ENCODE data around the gene SYNE1.
"Not testable (repeated sequence)": the region's sequence is repeated elsewhere in the genome, so short reads cannot be mapped to it uniquely, and the experiment has no call there.

SYNE1 gene

DNA sequence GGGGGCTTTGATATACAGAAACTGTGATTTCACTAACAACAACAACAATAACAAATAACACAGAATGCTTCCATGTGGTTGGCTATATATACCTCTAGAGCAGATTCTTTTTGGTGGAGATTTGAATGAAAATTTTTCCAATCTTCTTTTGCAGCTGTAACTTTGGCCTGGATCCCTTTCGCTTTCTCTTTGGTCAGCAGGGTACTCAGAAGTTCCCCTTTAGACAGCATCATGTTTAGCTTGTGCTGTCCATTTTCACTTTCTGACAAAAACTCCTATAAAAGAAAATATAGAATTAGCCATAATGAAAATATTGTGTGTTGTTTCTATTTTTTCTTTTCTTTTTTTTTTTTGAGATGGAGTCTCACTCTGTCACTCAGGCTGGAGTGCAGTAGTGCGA is 264.2 kb downstream of the SYNE1 start:
- no peak for DNase-seq (ENCODE audit: low read depth)

DNA sequence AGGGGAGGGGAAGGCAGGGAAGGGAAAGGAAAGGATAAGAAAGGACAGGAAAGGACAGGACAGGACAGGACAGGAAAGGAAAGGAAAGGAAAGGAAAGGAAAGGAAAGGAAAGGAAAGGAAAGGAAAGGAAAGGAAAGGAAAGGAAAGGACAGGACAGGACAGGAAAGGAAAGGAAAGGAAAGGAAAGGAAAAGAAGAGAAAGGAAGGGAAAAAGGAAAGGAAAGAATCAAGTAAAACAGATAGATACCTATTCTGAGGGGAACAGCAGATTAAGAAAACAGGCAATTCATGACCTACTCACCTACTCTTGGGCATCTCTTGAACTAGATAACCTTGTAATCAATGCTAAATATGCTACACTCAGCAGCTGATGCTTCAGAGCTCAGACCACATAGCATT is 265.4 kb downstream of the SYNE1 start:
- no peak for DNase-seq (ENCODE audit: low read depth)

DNA sequence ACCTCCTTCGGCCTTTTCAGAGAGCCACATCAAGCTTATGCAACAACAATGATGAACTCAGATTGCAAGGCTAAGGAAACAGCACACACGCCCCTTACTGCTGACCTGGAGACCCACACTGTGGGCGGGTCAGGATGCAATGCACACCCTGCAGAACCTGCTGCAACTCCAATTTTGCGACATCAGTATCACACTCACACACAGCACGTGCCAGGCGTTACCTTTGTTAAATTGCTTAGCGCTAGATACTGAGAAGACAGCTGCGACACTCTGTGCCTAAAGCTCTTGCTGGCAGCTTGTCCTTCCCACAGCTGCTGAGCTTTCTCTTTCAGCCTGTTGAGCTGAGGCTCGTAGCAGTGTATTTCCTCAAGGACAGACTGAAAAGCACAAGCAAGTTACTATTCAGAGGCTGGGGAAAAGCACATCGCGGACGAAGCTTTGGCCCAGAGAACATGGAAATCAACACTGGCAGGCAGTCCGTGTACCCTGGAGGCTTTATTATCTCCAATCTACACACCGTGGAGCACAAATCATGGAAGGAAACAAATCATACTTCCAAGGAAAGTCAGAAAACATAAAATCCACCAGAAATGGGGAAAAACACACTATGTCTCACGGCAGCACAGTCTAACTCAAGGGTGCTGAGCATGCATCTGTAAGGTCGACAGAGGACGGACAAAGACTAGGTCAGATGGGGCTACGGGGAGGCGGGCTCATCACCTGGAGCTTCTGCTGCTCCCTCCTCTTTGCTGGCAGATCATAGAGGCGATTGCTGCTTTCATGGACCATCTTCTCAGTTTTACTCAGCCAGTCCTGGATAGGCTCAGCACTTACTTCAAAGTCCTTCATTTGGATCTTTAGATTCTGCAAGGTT is 268.2 kb downstream of the SYNE1 start:
- DNase-seq (ENCODE audit: low read depth) = peak; percentile 68

DNA sequence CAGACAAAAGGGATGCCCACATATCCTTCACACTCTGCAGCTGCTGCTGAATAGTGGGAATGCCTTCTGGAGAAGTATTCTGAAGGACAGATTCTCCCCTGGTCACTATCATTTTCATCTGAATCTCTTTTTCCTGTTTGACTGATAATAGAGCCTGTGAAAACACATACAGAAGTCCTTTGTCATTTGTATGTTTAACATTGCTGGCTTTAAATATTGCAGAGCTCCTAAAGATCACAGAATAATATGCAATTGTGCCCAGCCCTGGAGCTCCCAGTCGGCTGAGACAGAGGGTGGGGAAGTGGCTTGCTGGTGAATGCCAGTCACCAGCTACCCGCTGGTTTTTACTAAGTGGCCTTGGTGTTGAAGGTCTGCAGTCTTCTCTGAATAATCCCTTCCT is 272.3 kb downstream of the SYNE1 start:
- DNase-seq (ENCODE audit: low read depth) = no peak

DNA sequence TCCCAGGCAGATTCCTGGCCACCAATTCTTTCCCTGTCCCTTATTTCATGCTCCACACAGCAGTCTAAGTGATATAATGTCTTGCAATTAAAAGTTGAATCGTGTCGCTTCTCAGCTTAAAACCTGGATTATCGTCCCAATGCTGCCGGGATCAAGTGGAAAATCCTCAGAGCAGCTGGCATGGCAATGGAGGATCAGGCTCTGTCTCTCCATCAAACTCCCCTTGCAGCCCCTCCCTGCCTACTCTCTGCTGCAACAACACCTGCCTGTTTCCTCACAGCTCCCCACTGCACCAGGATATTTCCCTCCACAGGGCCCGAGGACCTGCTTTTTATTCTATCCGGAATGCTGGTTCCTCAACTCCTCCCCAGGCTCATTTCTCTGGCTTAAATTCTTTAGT is 277.1 kb downstream of the SYNE1 start:
- DNase-seq (ENCODE audit: low read depth) = no peak

DNA sequence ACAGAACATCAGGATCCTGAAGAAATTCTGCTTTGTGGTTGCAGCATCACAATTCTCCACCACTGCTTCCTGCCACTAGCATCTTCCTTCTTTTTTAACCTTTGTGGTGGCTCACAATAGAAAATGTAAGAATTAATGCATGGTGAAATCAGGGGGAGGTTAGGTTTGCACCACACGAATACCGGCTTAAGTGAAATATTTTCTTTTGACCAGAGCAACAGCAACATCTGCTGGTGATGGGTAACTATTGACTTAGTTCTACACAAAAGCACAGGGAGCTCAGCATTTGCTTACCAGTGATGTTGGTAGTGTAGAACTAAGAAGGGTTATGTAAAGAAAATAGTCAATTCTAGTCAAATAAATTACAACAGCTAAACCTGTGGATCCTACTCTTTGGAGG is 280.5 kb downstream of the SYNE1 start:
- DNase-seq (ENCODE audit: low read depth) = peak; percentile 78

DNA sequence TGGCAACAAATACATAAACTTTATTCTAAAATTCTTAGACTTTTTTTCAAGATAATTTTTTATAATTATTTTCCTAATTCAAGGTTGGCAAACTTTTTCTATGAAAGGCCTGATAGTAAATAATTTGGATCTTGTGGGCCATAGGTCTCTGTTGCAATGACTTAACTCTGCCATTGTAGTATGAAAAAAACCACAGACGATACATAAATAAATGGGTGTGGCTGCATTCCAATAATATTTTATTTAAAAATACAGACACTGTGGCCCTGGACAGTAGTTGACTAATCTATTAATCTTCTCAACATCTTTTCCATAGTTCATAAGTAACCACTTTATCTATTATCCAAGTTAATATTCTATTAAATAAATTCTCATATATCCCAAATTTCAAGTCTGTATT is 281.1 kb downstream of the SYNE1 start:
- peak; percentile 41 for DNase-seq (ENCODE audit: low read depth)

DNA sequence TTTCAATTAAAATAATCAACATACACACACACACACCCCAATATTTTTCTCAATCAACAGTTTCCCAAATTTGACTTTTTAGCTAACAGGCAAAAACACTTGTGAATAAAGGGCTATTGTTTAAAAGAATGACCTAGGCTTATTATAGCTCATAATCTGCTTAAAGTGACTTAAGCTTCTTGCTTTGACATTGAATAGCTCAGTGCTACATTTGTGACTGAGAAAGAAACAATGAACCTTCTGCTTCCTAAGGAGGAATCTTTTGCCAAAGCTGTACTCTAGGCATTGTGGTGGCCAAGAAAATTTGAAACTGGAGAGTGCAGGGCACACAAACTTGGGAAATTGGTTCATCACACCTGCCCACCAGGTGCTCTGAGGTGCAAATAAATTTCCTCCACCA is 282.0 kb downstream of the SYNE1 start:
- DNase-seq (ENCODE audit: low read depth) = no peak

DNA sequence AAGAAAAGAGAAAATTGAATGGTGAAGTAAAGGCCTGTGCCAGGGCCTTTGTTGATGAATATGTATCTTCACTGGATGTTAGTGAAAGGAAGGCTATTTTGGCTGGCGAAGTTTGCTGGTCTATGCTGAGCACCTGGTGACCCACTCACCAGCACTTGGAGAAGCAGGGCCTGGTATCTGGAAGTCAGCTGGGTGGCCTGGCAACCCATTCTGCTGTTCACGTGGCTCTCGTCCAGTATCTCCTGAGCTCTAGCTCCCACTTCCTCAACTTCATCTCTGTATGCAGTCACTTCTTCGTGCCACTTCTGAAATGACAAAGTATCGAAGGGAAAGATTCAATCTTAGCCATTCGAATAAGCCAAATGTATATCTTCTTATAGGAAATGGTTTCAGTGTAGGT is 283.7 kb downstream of the SYNE1 start:
- no peak for DNase-seq (ENCODE audit: low read depth)

DNA sequence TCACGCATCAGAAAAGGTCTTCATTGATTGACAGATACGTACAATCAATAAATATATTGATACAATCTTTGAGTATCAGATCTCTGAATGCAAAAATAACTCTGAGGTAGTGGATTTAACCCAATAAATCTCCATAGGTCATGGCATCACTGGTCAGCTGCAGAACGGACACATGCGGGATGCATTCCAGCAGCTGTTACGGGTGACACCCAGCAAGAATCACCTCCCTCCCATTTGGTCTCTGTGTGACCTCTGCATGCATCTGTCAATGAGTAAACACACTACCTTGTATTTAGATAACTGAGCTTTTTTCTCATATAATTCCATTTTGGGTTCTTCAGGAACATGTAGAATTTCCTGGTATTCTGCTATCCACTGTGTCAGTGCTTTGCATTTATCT is 285.4 kb downstream of the SYNE1 start:
- no peak for DNase-seq (ENCODE audit: low read depth)

DNA sequence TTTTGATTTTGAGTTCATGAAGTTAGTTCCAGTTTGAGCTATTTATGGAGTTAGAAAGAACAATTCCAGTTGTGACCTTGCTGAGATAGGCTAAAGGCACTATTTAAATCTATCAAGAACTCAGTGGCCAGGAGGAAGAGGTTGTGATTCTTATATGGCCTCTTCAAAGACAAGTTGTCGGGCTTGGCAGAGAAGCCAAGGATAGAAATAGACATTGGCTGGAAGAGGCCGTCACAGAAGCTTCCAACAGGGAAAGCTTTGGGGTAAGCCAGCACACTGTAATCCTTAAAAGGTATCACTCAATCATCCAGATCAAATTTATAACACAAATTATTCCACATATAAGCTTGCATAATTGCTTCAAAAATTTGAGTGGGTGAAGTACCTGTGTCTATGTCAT is 286.1 kb downstream of the SYNE1 start:
- no peak for DNase-seq (ENCODE audit: low read depth)

DNA sequence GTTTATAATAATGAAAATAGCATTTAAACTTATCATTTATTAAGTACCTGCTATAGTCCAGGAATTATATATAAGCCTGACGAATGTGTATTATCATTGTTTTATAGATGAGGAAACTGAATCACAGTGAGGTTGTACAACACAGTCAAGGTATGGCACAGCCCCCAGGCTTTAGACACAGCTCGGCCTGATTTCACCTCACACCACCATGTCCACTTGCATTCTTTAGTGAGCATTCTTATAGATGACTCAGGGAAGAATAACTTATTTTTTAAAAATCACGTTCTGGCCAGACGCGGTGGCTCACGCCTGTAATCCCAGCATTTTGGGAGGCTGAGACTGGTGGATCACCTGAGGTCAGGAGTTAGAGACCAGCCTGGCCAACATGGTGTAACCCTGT is 289.0 kb downstream of the SYNE1 start:
- DNase-seq (ENCODE audit: low read depth) = peak; percentile 88

DNA sequence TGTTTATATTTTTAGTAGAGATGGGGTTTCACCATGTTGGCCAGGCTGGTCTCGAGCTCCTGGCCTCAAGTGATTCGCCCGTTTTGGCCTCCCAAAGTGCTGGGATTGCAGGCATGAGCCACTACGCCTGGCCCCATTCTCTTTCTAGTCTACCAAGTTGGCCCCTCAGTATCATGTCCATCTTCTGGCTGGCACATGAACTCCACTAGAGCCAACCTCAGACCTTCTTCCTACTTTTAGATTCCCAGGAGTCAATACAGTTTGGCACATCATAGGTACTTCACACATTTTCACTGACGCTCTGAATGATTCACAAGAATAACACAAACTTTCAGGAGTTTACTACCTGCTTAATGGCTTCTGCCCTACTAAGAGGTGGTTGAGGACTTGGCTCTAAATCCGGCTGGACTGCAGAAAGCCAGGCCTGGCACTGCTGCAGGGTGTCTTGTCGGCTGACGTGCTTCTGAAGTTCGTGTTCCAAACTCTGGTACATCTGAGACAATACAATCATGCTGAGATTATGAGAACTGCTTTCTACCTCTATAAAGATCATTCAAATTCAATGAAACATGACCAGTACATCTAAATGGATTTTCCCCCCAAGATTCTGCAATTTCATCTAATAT is 293.3 kb downstream of the SYNE1 start:
- no peak for DNase-seq (ENCODE audit: low read depth)

DNA sequence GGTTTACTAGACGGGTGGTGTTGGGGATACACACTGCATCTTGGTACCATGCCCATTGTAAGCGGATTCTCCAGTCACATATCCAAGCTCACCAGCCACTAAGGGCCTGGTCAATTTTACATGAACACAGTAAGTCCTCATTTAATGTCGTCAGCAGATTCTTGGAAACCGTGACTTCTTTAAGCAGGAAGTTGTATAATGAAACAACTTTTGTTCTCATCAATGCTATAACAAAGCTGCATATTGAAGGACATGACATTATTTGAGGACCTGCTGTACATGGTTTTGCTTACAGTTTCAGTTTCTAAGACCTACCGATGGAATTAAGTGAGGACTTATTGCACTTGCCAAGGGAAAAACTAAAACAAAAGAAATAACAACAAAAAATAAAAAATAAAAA is 295.6 kb downstream of the SYNE1 start:
- DNase-seq (ENCODE audit: low read depth) = no peak

DNA sequence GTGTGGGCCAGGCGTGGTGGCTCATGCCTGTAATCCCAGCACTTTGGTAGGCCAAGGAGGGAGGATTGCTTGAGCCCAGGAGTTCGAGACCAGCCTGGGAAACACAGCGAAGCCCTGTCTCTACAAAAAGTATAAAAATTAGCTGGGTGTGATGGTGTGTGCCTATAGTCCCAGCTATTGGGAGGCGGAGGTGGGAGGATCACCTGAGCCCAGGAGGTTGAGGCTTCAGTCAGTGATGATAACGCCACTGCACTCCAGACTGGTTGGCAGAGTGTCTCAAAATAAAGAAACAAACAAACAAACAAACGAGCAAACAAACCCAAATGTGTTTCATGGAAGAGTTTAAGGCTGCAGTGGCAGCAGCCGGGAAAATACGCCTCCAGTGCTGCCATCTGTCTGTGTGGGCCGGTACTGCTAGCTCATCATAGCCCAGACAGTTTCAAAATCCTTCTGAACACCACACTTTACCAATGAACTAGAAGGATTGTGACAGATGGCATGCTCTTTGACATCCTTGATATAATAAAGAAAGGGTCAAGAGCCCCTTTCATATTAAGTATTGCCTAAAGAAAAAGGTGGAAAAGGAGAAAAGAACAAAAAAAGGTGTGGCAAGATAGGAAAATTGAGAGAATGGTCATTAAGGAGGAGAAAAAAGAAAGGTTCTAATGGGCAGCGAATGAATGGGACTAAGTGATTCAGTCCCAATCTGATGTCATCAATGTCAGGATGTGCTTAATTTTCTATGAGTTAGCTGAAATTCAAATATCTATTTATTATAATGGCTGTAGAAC is 298.6 kb downstream of the SYNE1 start:
- DNase-seq (ENCODE audit: low read depth) = peak; percentile 45

DNA sequence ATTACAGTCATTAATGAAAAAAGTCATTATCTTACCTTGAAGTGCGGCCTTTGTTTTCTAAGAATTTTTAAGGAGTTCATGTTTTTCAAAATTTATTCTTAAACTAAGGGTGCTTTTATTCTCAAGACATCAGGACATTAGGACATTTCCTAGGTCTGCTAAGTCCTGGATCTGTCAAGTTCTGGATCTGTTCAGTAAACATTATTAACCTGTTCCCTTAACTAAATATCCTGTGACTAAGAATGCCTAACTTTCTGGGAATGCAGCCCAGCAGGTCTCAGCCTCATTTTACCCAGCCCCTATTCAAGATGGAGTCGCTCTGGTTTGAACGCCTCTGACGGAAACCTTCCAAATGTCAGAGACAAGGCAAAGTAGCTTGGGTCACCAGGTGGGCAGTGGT is 302.6 kb downstream of the SYNE1 start:
- no peak for DNase-seq (ENCODE audit: low read depth)

DNA sequence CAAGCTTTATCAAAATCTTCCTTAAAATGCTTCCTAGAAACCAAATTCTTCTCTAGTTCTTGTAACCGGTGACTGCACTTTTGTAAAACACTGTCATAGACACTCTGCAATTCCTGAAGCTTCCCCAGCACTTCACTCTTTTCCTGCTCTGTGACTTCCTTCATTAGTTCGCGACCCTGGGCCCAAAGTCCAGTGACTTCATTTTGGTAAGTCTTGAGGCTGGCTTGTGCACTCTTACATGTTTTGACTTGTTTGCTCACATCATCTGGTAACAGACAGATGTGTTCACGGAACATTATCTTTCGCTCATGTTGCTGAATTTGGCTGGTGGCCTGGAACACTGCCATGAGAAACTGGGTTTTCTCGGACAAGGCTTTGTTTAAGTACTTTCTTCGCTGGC is 306.2 kb downstream of the SYNE1 start:
- DNase-seq (ENCODE audit: low read depth) = no peak

DNA sequence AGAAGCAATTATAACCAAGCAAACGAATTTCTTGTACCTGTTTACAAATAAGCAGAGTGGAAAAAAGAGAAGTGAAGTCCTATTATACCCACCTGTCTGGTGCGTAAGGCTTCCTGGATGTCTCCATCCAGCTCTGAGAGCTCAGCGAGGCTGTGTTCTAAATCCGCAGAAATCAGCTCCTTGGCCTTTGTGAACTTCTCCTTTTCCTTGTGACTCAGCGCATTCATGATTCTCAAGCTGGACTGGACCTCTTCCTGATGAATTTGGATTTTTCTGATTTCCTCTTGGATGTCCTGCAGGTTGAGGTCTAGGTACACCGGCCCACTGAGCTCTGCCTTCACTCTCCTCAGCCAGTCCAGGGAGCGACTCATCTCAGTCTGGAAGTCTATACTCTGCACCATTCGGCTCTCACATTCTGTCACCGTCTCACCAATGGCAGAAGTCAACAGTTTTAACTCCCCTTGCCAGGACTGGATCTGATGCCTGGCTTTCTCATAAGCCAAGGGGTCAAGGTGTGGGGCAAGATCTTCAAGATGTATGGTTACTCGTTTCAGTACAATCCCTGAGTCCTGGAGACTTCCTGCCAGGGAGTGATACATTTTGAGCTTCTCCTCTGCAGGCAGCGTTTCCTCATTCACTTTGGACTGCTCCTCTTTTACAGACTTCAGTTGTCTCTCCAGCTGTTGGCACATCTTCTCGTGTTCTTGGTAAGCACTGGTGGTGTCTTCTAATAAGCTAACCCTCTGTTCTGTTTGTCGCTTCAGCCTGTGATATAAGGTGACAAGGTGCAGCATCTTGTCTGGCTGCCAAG is 307.3 kb downstream of the SYNE1 start:
- DNase-seq (ENCODE audit: low read depth) = no peak

DNA sequence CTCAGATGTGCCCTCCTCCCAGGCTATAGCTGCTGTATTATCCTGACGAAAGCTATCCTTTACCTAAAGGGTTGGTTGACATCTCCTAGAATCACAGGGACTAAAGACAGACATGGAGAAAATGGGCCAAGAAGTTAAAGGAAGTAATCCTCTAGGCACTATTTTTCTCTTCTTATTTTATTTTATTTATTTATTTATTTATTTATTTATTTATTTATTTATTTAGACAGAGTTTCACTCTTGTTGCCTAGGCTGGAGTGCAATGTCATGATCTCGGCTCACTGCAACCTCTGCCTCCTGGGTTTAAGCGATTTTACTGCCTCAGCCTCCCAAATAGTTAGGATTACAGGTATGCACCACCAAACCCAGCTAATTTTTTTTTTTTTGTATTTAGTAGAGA is 309.0 kb downstream of the SYNE1 start:
- DNase-seq (ENCODE audit: low read depth) = not testable (repeated sequence)

DNA sequence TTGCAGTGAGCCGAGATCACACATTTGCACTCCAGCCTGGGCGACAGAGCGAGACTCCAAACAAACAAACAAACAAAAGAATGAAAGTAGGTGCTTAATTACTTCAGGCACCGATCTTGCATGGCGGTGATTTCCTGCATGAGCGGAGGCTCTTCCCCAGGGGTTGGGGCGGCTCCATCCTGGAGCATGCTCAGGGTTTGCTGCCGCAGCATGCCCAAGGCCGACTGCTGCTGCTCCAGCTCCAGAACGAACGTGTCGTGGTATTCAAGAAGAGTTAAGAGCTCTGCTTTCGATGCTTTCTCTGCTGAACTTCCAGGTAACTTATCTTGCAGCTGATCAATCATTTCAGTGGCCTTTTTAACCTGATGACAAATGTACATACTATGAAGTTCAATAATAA is 313.8 kb downstream of the SYNE1 start:
- no peak for DNase-seq (ENCODE audit: low read depth)

DNA sequence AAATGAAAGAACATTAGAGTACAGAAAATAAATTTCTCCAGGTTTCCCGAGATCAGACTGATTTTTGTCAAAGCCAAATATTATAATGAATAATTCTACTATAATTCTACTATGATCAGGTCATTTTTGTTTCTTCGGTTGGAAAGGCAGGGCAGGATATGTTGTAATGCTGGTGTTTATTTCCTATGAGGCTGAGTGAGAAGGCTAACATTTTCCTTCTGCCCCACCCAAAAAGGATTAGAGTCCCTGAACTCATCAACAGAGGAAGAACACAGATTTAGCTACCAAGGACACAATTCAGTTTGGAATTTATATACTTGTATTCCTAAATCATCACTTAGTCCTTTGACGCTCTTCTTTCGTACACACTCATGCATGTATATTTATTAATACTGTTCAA is 318.9 kb downstream of the SYNE1 start:
- DNase-seq (ENCODE audit: low read depth) = peak; percentile 92

DNA sequence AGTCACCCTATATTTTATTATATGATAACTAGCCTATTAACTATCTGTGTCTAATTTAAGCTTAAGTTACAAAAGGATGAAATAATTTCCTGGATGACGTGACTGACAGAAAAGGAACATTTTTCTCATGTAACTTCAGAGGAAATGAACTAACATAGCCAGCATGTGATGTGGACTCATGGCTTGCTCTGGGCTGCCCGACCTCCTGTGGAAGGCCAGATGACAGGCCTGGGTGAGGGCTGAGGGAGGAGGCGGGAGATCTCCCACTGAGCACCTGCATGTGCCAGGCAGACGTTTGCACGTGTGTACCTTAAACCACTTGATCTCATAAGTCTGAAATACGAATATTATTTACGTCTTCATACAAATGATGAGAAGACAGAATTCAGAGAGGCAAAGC is 321.1 kb downstream of the SYNE1 start:
- peak; percentile 98 for DNase-seq (ENCODE audit: low read depth)
